ENCODE results near the gene L1TD1. TPM values are rescaled to one million over a fixed set of nuclear protein-coding genes. Genes with fewer than 3 reads are reported as not detected.

Gene L1TD1
- total RNA-seq, 1 experiment from 2014 or later, result 0.20 TPM

GRCh38 chr1:62250126-62250726 is 55.6 kb downstream of the L1TD1 start:
- Histone ChIP-seq H3K9me2 (ENCODE audit: insufficient read depth) (no peaks in the 10 kb centered on the region), H3K36me3 (ENCODE audit: control insufficient read depth in 1 of 2, insufficient read depth in 2 of 2, low read length in 2 of 2) (no peaks in the 10 kb centered on the region), H2AFZ (ENCODE audit: low read depth, low read length, poor library complexity, severe bottlenecking) (no peak overlapping the region), H3K4me2 (ENCODE audit: low read length) (no peak overlapping the region), H3K9me3 (ENCODE audit: control insufficient read depth in 1 of 2, insufficient read depth in 1 of 2, low read depth in 1 of 2, low read length in 2 of 2) (no peaks in the 10 kb centered on the region), H3K9ac (ENCODE audit: low read length) (no peak overlapping the region), H3K27ac (ENCODE audit: low read depth, low read length) (no peak overlapping the region), H3K79me2 (ENCODE audit: insufficient read depth, low read length) (no peaks in the 10 kb centered on the region), H3K4me3 (replicated peaks in 1 of 2; ENCODE audit: low read depth in 1 of 2, low read length in 2 of 2) (no peak overlapping the region), H3K27me3 (ENCODE audit: insufficient read depth, low read length) (no peaks in the 10 kb centered on the region), H3K4me1 (ENCODE audit: control insufficient read depth in 1 of 2, insufficient read depth in 2 of 2, low read length in 2 of 2) (peaks cover 0 to 2% of the 10 kb centered on the region in 2 experiments; a peak in 1 of 4 replicates), H4K20me1 (ENCODE audit: insufficient read depth) (no peaks in the 10 kb centered on the region)
- no TSS peak for BruUV-seq (replicated peaks)
- RAD21 ChIA-PET (ENCODE audit: low non-redundant PET in 1 of 2, low total read pairs in 2 of 2, uncharacterized antibody in 2 of 2, unreplicated experiment in 2 of 2), result no interaction called here
- ATAC-seq, result no peak
- POLR2A ChIA-PET, result no interaction called here
- intact Hi-C loops (cut with micrococcal nuclease), result no loop called here
- no peak for DNase-seq (ENCODE audit: low read depth, low spot score)
- TF ChIP-seq ZBTB33 (IDR thresholded peaks at IDR 0.05; ENCODE audit: extremely low read depth, insufficient replicate concordance, low read length), result no peak
- TF ChIP-seq ZNF274 (IDR thresholded peaks at IDR 0.05; ENCODE audit: low read depth, low read length), result no peak
- no peak for TF ChIP-seq FOSL1 (IDR thresholded peaks at IDR 0.05; ENCODE audit: low read depth)
- no peak for TF ChIP-seq JUND (IDR thresholded peaks at IDR 0.05)
- TF ChIP-seq EZH2phosphoT487 (IDR thresholded peaks at IDR 0.05; ENCODE audit: borderline replicate concordance), result no peak
- TF ChIP-seq YY1 (IDR thresholded peaks at IDR 0.05; ENCODE audit: extremely low read depth, insufficient replicate concordance, low read depth, low read length), result no peak
- no peak for TF ChIP-seq MAX (IDR thresholded peaks at IDR 0.05)
- no peak for TF ChIP-seq SP1 (IDR thresholded peaks at IDR 0.05; ENCODE audit: low read depth)
- no peak for TF ChIP-seq POLR2AphosphoS5 (IDR thresholded peaks at IDR 0.05; ENCODE audit: low read depth, low read length)
- no peak for TF ChIP-seq CBX3 (IDR thresholded peaks at IDR 0.05; ENCODE audit: low read depth)
- CTCF ChIA-PET, result no interaction called here
